B cell (primary cell): ENCODE results near the gene ERICH6B. TPM values are rescaled to one million over a fixed set of nuclear protein-coding genes. Genes with fewer than 3 reads are reported as not detected.

ENCODE experiments used
- ATAC-seq: fragments of 200-7000 bp; cut with Tn5 transposase; one replicate; pipeline ENCODE4 v1.10.0; 2021; ENCODE audit warnings: low read depth, mild to moderate bottlenecking, moderate number of reproducible peaks, moderate library complexity
- CTCF ChIA-PET: fragments of 350-600 bp; sonication (Branson Sonifier 250); formaldehyde crosslinking; loops from one replicate; lab custom pipeline; 2021; ENCODE audit warnings: antibody characterized with exemption, inconsistent platforms; lab: Charles Lee
- POLR2A ChIA-PET: fragments of 350-600 bp; sonication (Branson Sonifier 250); formaldehyde crosslinking; loops from one replicate; lab custom pipeline; 2021; ENCODE audit warnings: antibody characterized with exemption; lab: Charles Lee
- DNase-seq: peaks from one replicate; pipeline ENCODE4 v3.0.0; 2013
- H2AFZ ChIP-seq: 2 replicates; pipeline ENCODE4 v1.6.1; 2012; ENCODE audit warnings: mild to moderate bottlenecking, low read depth, low read length; ENCODE audit not compliant: insufficient read depth, poor library complexity, severe bottlenecking
- H3K27ac ChIP-seq, 2 donors: 1 replicate in 1 of 2; 2 replicates in 1 of 2; pipeline ENCODE4 v1.5.1; 2012 to 2013; ENCODE audit warnings: low read length in 2 of 2, mild to moderate bottlenecking in 2 of 2, moderate library complexity in 1 of 2
- H3K27me3 ChIP-seq, 4 experiments: fragments of 200-600 bp in 1 of 4; sonication (generic) in 1 of 4; replicated peaks in 1 of 4; 1 replicate in 2 of 4; 2 replicates in 2 of 4; pipeline versions ENCODE4 v1.6.1 to v1.7.0; 2013 to 2016; ENCODE audit warnings: low read length in 3 of 4, mild to moderate bottlenecking in 2 of 4, mixed read lengths in 1 of 4, moderate library complexity in 1 of 4; ENCODE audit not compliant: insufficient read depth in 4 of 4, control insufficient read depth in 3 of 4; ENCODE audit errors: control extremely low read depth in 1 of 4
- H3K36me3 ChIP-seq, 2 experiments: replicated peaks in 1 of 2; 1 replicate in 1 of 2; 2 replicates in 1 of 2; pipeline versions ENCODE4 v1.6.1 to v1.7.1; 2013; ENCODE audit warnings: low read length in 1 of 2; ENCODE audit not compliant: insufficient read depth in 2 of 2, control insufficient read depth in 1 of 2; ENCODE audit errors: control extremely low read depth in 1 of 2, extremely low read depth in 1 of 2
- H3K4me1 ChIP-seq, 2 donors: fragments of 200-600 bp in 1 of 2; sonication (generic) in 1 of 2; 1 replicate in 1 of 2; 2 replicates in 1 of 2; pipeline versions ENCODE4 v1.5.1 to v1.6.1; 2013 to 2017; ENCODE audit warnings: low read length in 2 of 2; ENCODE audit not compliant: control insufficient read depth in 2 of 2, insufficient read depth in 2 of 2
- H3K4me2 ChIP-seq: replicated peaks from 2 replicates; pipeline ENCODE3; 2012; ENCODE audit warnings: mild to moderate bottlenecking, low read depth, low read length; ENCODE audit not compliant: poor library complexity, severe bottlenecking
- H3K4me3 ChIP-seq, 5 experiments: fragments of 200-600 bp in 1 of 5; sonication (generic) in 1 of 5; 1 replicate in 3 of 5; 2 replicates in 2 of 5; pipeline versions ENCODE4 v1.5.1 to v1.7.0; 2011 to 2016; ENCODE audit warnings: low read length in 4 of 5, mild to moderate bottlenecking in 4 of 5, low read depth in 2 of 5, control low read depth in 1 of 5, moderate library complexity in 1 of 5; ENCODE audit not compliant: insufficient read depth in 1 of 5; ENCODE audit errors: control extremely low read depth in 1 of 5, extremely low read depth in 1 of 5
- H3K79me2 ChIP-seq: fragments of 200-600 bp; sonication (generic); one replicate; pipeline ENCODE4 v1.6.0; 2016; ENCODE audit warnings: low read length; ENCODE audit not compliant: control insufficient read depth, insufficient read depth
- H3K9ac ChIP-seq: fragments of 200-600 bp; sonication (generic); 2 replicates; pipeline ENCODE4 v1.6.1; 2017; ENCODE audit warnings: mild to moderate bottlenecking, low read length, moderate library complexity
- H3K9me3 ChIP-seq, 3 donors: one replicate each; pipeline versions ENCODE4 v1.6.1 to v1.7.1; 2013; ENCODE audit warnings: low read length in 2 of 3; ENCODE audit not compliant: control insufficient read depth in 2 of 3, insufficient read depth in 1 of 3; ENCODE audit errors: control extremely low read depth in 1 of 3
- H4K20me1 ChIP-seq: 2 replicates; pipeline ENCODE4 v1.6.0; 2012; ENCODE audit warnings: mild to moderate bottlenecking, low read length; ENCODE audit not compliant: insufficient read depth, control insufficient read depth, poor library complexity, severe bottlenecking
- H3K27ac Mint-ChIP-seq: one replicate; pipeline ENCODE4 v1.8.0; 2021; ENCODE audit warnings: mixed read lengths
- H3K27me3 Mint-ChIP-seq: one replicate; pipeline ENCODE4 v1.8.0; 2021; ENCODE audit warnings: mixed read lengths
- H3K4me1 Mint-ChIP-seq: one replicate; pipeline ENCODE4 v1.8.0; 2021; ENCODE audit warnings: mixed read lengths
- H3K4me3 Mint-ChIP-seq: one replicate; pipeline ENCODE4 v1.8.0; 2021; ENCODE audit warnings: mixed read lengths
- H3K9me3 Mint-ChIP-seq: one replicate; pipeline ENCODE4 v1.8.0; 2022; ENCODE audit warnings: mixed read lengths; ENCODE audit not compliant: insufficient read depth
- EZH2 ChIP-seq: IDR thresholded peaks from 2 replicates; pipeline ENCODE4 v1.6.1; 2012; ENCODE audit warnings: borderline replicate concordance, low read depth, mild to moderate bottlenecking, moderate library complexity, low read length; ENCODE audit not compliant: insufficient read depth, poor library complexity, severe bottlenecking
- WGBS: methylation state at CpG from one replicate; pipeline ENCODE4 v1.1.5; 2013; ENCODE audit warnings: missing lambda C conversion rate; ENCODE audit not compliant: insufficient coverage; 5-methylcytosine and 5-hydroxymethylcytosine counted together
- intact Hi-C: fragments of 100-400 bp; cut with micrococcal nuclease; formaldehyde crosslinking; loops from one replicate; pipeline ENCODE4 v1.10.0; 2022
- polyA plus RNA-seq: library from polyadenylated mRNA; depleted of rRNA; stranded (reverse); fragments of >200 nt; gene quantifications from 2 replicates; pipeline ENCODE4 v1.2.3, GENCODE V29; 2012
- small RNA-seq: library from RNA; depleted of rRNA; stranded (forward); fragments of <200 nt; gene quantifications from one replicate; pipeline ENCODE3, GENCODE V24; 2012; ENCODE audit warnings: low replicate concordance, low read depth; ENCODE audit not compliant: insufficient read length
- total RNA-seq, 2 donors: library from RNA; stranded (reverse); fragments of 120-200 nt in 1 of 2; gene quantifications; 1 replicate in 1 of 2; 2 replicates in 1 of 2; pipeline versions ENCODE4 v1.2.3 to v1.2.4, GENCODE V29; 2013 to 2022
- TF ChIP-seq, protein P1 (sequence below): fragments of 200-600 bp; IDR thresholded peaks from one replicate; pipeline ENCODE4 v1.8.0; 2022; ENCODE audit warnings: antibody characterized with exemption, mild to moderate bottlenecking

ERICH6B gene
- total and polyA plus RNA-seq, 2 donors (not counting 1 experiment from before 2014, with no cell fraction given): not detected

DNA sequence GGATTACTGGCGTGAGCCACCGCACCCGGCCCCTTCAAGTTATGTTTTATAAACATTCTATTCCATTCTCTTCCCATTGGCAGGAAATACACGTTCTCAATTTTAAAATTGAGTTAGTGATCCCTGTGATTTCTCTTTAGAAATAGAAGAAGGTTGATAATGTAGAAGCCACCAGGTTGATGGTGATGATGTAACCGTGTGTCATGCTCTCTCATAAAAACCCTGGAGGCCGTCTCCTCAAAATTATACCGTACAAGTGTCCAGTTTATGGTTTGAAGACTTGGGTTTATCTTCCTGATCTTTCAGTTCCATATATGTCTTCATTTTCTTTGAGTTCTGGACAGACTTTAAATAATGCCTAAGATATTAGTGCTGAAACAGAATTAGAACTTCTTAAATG is 118.6 kb downstream of the ERICH6B start:
- Histone ChIP-seq H4K20me1 (no peaks in the 10 kb centered on the region), H3K4me2 (no peak overlapping the region), H3K27ac (no peak overlapping the region), H3K9ac (no peak overlapping the region), H3K4me3 (no peak overlapping the region), H3K9me3 (no peaks in the 10 kb centered on the region), H3K27me3 (no peaks in the 10 kb centered on the region), H2AFZ (no peak overlapping the region), H3K36me3 (peaks cover 7 to 58% of the 10 kb centered on the region in 2 experiments), H3K4me1 (no peaks in the 10 kb centered on the region), H3K79me2 (no peaks in the 10 kb centered on the region)
- ATAC-seq (no peak), DNase-seq (no peak)
- no peak for TF ChIP-seq EZH2
- TF ChIP-seq, protein P1, sequence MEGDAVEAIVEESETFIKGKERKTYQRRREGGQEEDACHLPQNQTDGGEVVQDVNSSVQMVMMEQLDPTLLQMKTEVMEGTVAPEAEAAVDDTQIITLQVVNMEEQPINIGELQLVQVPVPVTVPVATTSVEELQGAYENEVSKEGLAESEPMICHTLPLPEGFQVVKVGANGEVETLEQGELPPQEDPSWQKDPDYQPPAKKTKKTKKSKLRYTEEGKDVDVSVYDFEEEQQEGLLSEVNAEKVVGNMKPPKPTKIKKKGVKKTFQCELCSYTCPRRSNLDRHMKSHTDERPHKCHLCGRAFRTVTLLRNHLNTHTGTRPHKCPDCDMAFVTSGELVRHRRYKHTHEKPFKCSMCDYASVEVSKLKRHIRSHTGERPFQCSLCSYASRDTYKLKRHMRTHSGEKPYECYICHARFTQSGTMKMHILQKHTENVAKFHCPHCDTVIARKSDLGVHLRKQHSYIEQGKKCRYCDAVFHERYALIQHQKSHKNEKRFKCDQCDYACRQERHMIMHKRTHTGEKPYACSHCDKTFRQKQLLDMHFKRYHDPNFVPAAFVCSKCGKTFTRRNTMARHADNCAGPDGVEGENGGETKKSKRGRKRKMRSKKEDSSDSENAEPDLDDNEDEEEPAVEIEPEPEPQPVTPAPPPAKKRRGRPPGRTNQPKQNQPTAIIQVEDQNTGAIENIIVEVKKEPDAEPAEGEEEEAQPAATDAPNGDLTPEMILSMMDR: no peak
- POLR2A ChIA-PET: no interaction called here
- WGBS: 100% methylated on average over 2 of the region's 7 CpGs
- no peak overlapping the region for H3K27ac Mint-ChIP-seq
- intact Hi-C loops: no loop called here
- no peaks in the 10 kb centered on the region for H3K9me3 Mint-ChIP-seq
- CTCF ChIA-PET: no interaction called here
- no peak overlapping the region for H3K4me3 Mint-ChIP-seq
- H3K4me1 Mint-ChIP-seq: peaks cover 2% of the 10 kb centered on the region
- H3K27me3 Mint-ChIP-seq: no peaks in the 10 kb centered on the region

DNA sequence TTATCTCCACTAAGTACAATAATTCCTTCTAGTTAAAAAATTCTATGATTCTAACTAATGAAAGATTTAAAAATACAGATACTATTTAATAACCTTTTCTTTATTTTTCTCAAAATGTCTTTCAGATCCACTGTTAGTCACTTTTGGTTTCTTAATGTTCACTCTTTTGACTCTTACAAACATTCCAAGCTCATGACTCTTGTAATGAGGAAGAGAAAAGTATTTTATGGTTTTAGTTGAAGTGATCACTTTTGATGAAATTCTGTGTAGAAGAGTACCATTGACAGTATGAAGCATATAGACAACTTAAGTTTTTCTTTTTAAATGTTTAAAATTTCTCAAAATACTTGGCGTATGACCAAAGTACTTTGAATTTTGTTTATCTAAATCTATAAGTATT is 123.0 kb downstream of the ERICH6B start:
- H3K4me3 Mint-ChIP-seq: no peak overlapping the region
- ATAC-seq (no peak), DNase-seq (no peak)
- Histone ChIP-seq H3K4me1 (no peaks in the 10 kb centered on the region), H3K27me3 (no peaks in the 10 kb centered on the region), H2AFZ (no peak overlapping the region), H3K9ac (no peak overlapping the region), H3K9me3 (no peaks in the 10 kb centered on the region), H3K4me2 (no peak overlapping the region), H3K4me3 (no peak overlapping the region), H3K27ac (no peak overlapping the region), H4K20me1 (no peaks in the 10 kb centered on the region), H3K36me3 (peaks cover 1 to 37% of the 10 kb centered on the region in 2 experiments), H3K79me2 (no peaks in the 10 kb centered on the region)
- no peak overlapping the region for H3K27ac Mint-ChIP-seq
- intact Hi-C loops: loop anchor here (5.0 kb wide), 2 partner anchors 120 to 445 kb away; no protein-coding TSS in a partner anchor
- ChIA-PET POLR2A (no interaction called here), CTCF (interaction anchor here (1.0 kb wide), 1 partner anchor 121 kb away, joined by 3 read pairs; no protein-coding TSS in a partner anchor)
- no peak for TF ChIP-seq EZH2
- TF ChIP-seq, protein P1: no peak
- no peaks in the 10 kb centered on the region for H3K9me3 Mint-ChIP-seq
- H3K27me3 Mint-ChIP-seq: no peaks in the 10 kb centered on the region
- H3K4me1 Mint-ChIP-seq: no peaks in the 10 kb centered on the region
- no CpG with 5 or more reads among the region's 1 CpG for WGBS

Small RNAs within 50 kb of the gene (small RNA-seq; reads per million reads assigned to genes)
- not detected for gene RNA5SP27
- gene TIMM9P3: not detected

Other genes with a start within 250 kb of the ERICH6B start
- gene SLC25A30, start 197.4 kb downstream of the ERICH6B start, total RNA-seq: 16.9 and 25.8 TPM in 2 replicates
- gene SLC25A30, start 197.4 kb downstream of the ERICH6B start, polyA plus RNA-seq: 8.7 and 11.2 TPM in 2 replicates
- gene COG3, start 150.8 kb downstream of the ERICH6B start, total RNA-seq: 37.3 and 41.5 TPM in 2 replicates
- gene COG3, start 150.8 kb downstream of the ERICH6B start, polyA plus RNA-seq: 29.5 and 35.2 TPM in 2 replicates
- gene CBY2, start 86.6 kb upstream of the ERICH6B start, total RNA-seq: not detected in 2 replicates
- not detected in 2 replicates for gene CBY2, start 86.6 kb upstream of the ERICH6B start, polyA plus RNA-seq
- not detected in 2 replicates for gene SIAH3, start 236.0 kb upstream of the ERICH6B start, total RNA-seq
- not detected in 2 replicates for gene SIAH3, start 236.0 kb upstream of the ERICH6B start, polyA plus RNA-seq